SK-N-SH (cell line): ENCODE data around the gene SPATA32. TPM values are rescaled to one million over a fixed set of nuclear protein-coding genes. Genes with fewer than 3 reads are reported as not detected.

ENCODE experiments used
- CTCF ChIA-PET: fragments of 300-600, 350-600 bp; formaldehyde crosslinking; extraction: SDS; loops from one replicate; lab custom pipeline; 2021; lab: Yijun Ruan, JAX
- POLR2A ChIA-PET: fragments of 350-600 bp; sonication (Branson Sonifier 250); formaldehyde crosslinking; extraction: SDS; loops from one replicate; lab custom pipeline; 2020; ENCODE audit warnings: antibody characterized with exemption, inconsistent platforms; lab: Yijun Ruan, JAX
- DNase-seq: peaks from one replicate; pipeline ENCODE4 v3.0.0; 2012
- H2AFZ ChIP-seq: fragments of 200-600 bp; sonication (generic); 2 replicates; pipeline ENCODE4 v1.8.1; 2016; ENCODE audit warnings: antibody characterized with exemption, mild to moderate bottlenecking, low read depth
- H3F3A ChIP-seq: fragments of 200-600 bp; sonication (generic); replicated peaks from 2 replicates; pipeline ENCODE3; 2016; ENCODE audit warnings: antibody characterized with exemption, mild to moderate bottlenecking; ENCODE audit not compliant: insufficient read depth
- H3K27ac ChIP-seq, 2 experiments: fragments of 200-500 bp in 1 of 2; fragments of 200-600 bp in 1 of 2; sonication (Bioruptor generic) in 1 of 2; sonication (generic), shearing (Covaris generic) in 1 of 2; 2 replicates each; pipeline versions ENCODE4 v1.5.1 to v1.6.1; 2014 to 2016; ENCODE audit warnings: low read depth in 2 of 2, inconsistent platforms in 1 of 2, low read length in 1 of 2, mild to moderate bottlenecking in 1 of 2, mixed read lengths in 1 of 2
- H3K27me3 ChIP-seq: fragments of 200-600 bp; sonication (generic), shearing (Covaris generic); 2 replicates; pipeline ENCODE4 v1.6.1; 2016; ENCODE audit warnings: mixed run types; ENCODE audit not compliant: insufficient read depth
- H3K36me3 ChIP-seq, 2 experiments: fragments of 200-500 bp in 1 of 2; fragments of 200-600 bp in 1 of 2; sonication (Bioruptor generic) in 1 of 2; sonication (generic) in 1 of 2; replicated peaks in 1 of 2; 2 replicates each; pipeline versions ENCODE3 to v1.5.1; 2014 to 2016; ENCODE audit warnings: low read length in 1 of 2, mild to moderate bottlenecking in 1 of 2; ENCODE audit not compliant: insufficient read depth in 2 of 2, control insufficient read depth in 1 of 2
- H3K4me1 ChIP-seq, 2 experiments: fragments of 200-500 bp in 1 of 2; fragments of 200-600 bp in 1 of 2; sonication (Bioruptor generic) in 1 of 2; sonication (generic), shearing (Covaris generic) in 1 of 2; 2 replicates each; pipeline versions ENCODE4 v1.5.1 to v1.6.1; 2014 to 2016; ENCODE audit warnings: low read depth in 1 of 2, low read length in 1 of 2, mixed run types in 1 of 2; ENCODE audit not compliant: insufficient read depth in 2 of 2, control insufficient read depth in 1 of 2
- H3K4me2 ChIP-seq: fragments of 200-600 bp; sonication (generic), shearing (Covaris generic); 2 replicates; pipeline ENCODE4 v1.6.1; 2017; ENCODE audit warnings: mixed run types
- H3K4me3 ChIP-seq, 2 experiments: fragments of 200-500 bp in 1 of 2; fragments of 200-600 bp in 1 of 2; sonication (Bioruptor generic) in 1 of 2; sonication (generic), shearing (Covaris generic) in 1 of 2; 2 replicates each; pipeline versions ENCODE4 v1.5.1 to v1.8.1; 2014 to 2016; ENCODE audit warnings: low read depth in 2 of 2, inconsistent platforms in 1 of 2, low read length in 1 of 2, mild to moderate bottlenecking in 1 of 2, mixed read lengths in 1 of 2, moderate library complexity in 1 of 2
- H3K79me2 ChIP-seq: fragments of 200-600 bp; sonication (generic); 2 replicates; pipeline ENCODE4 v1.8.1; 2017; ENCODE audit warnings: mild to moderate bottlenecking; ENCODE audit not compliant: insufficient read depth
- H3K9ac ChIP-seq: fragments of 200-600 bp; sonication (generic); 2 replicates; pipeline ENCODE4 v1.6.1; 2017; ENCODE audit warnings: mixed run types
- H3K9me2 ChIP-seq: fragments of 200-600 bp; sonication (generic); 2 replicates; pipeline ENCODE4 v1.6.1; 2017; ENCODE audit warnings: mixed run types
- H3K9me3 ChIP-seq: fragments of 200-600 bp; sonication (generic); 2 replicates; pipeline ENCODE4 v1.6.1; 2017; ENCODE audit warnings: mixed run types, mild to moderate bottlenecking, moderate library complexity
- H4K20me1 ChIP-seq: fragments of 200-600 bp; sonication (generic); 2 replicates; pipeline ENCODE4 v1.6.1; 2017; ENCODE audit warnings: mild to moderate bottlenecking, mixed run types; ENCODE audit not compliant: insufficient read depth
- CHD2 ChIP-seq: fragments of 150-350 bp; IDR thresholded peaks from 2 replicates; pipeline ENCODE4 v1.6.1; 2018; ENCODE audit warnings: low read length; ENCODE audit not compliant: partially characterized antibody
- ELF1 ChIP-seq: IDR thresholded peaks from 2 replicates; pipeline ENCODE4 v1.4.0; 2012
- EP300 ChIP-seq, 2 experiments: IDR thresholded peaks; 2 replicates each; pipeline versions ENCODE4 v1.4.0 to v1.6.1; 2012; ENCODE audit warnings: borderline replicate concordance in 1 of 2, low read depth in 1 of 2, low read length in 1 of 2
- FOSL2 ChIP-seq: IDR thresholded peaks from 2 replicates; pipeline ENCODE4 v1.4.0; 2012; ENCODE audit warnings: low read depth, mild to moderate bottlenecking, moderate library complexity, borderline replicate concordance
- GABPA ChIP-seq: IDR thresholded peaks from 2 replicates; pipeline ENCODE4 v1.4.0; 2012; ENCODE audit warnings: low read depth, mild to moderate bottlenecking
- JUND ChIP-seq: IDR thresholded peaks from 2 replicates; pipeline ENCODE4 v1.4.0; 2012
- MAX ChIP-seq: IDR thresholded peaks from 2 replicates; pipeline ENCODE4 v1.4.0; 2012; ENCODE audit warnings: low read depth
- MEF2A ChIP-seq: IDR thresholded peaks from 2 replicates; pipeline ENCODE4 v1.4.0; 2012; ENCODE audit warnings: low read depth, borderline replicate concordance
- MXI1 ChIP-seq: IDR thresholded peaks from 2 replicates; pipeline ENCODE4 v1.6.1; 2012; ENCODE audit warnings: mild to moderate bottlenecking, low read depth, low read length, improper control_type of control experiment
- NFIC ChIP-seq: IDR thresholded peaks from 2 replicates; pipeline ENCODE4 v1.4.0; 2012; ENCODE audit warnings: borderline replicate concordance
- POLR2AphosphoS5 ChIP-seq: IDR thresholded peaks from 2 replicates; pipeline ENCODE4 v1.6.1; 2012; ENCODE audit warnings: low read depth, low read length
- RCOR1 ChIP-seq: fragments of 150-350 bp; IDR thresholded peaks from 2 replicates; pipeline ENCODE4 v1.6.1; 2017; ENCODE audit warnings: antibody characterized with exemption, low read length
- REST ChIP-seq: IDR thresholded peaks from 2 replicates; pipeline ENCODE4 v1.6.1; 2012; ENCODE audit warnings: mild to moderate bottlenecking, low read depth, low read length, moderate library complexity
- RFX5 ChIP-seq: IDR thresholded peaks from 2 replicates; pipeline ENCODE4 v1.6.1; 2012; ENCODE audit warnings: mild to moderate bottlenecking, improper control_type of control experiment, low read length
- SMC3 ChIP-seq: IDR thresholded peaks from 2 replicates; pipeline ENCODE4 v1.6.1; 2012; ENCODE audit warnings: low read depth, low read length, improper control_type of control experiment
- TCF12 ChIP-seq: IDR thresholded peaks from 2 replicates; pipeline ENCODE4 v1.4.0; 2012
- USF1 ChIP-seq: IDR thresholded peaks from 2 replicates; pipeline ENCODE4 v1.4.0; 2012; ENCODE audit warnings: low read depth, borderline replicate concordance
- YY1 ChIP-seq: IDR thresholded peaks from 2 replicates; pipeline ENCODE4 v1.4.0; 2012; ENCODE audit warnings: low read depth, mild to moderate bottlenecking
- ZBTB33 ChIP-seq: IDR thresholded peaks from 2 replicates; pipeline ENCODE4 v1.4.0; 2012; ENCODE audit warnings: low read depth, borderline replicate concordance
- WGBS: methylation state at CpG from one replicate; pipeline ENCODE4 v1.1.6; 2017; ENCODE audit warnings: low lambda C conversion rate; 5-methylcytosine and 5-hydroxymethylcytosine counted together
- polyA plus RNA-seq, 3 experiments: library from polyadenylated mRNA; depleted of rRNA; stranded (reverse); fragments of >200 nt; gene quantifications; 2 replicates each; pipeline ENCODE4 v1.2.3, GENCODE V29; 2012

SPATA32 gene
- polyA plus RNA-seq, 1 of the 3 experiments (the other 2 are of a cell fraction), result not detected

GRCh38 chr17:45296003-45296832 lies 34.3 kb upstream of the SPATA32 start:
- peaks cover 63% of the 10 kb centered on the region for H4K20me1 ChIP-seq
- 0 out of 4 replicates have a peak overlapping the region, but pooled peaks of 1 of the 2 experiments have one; percentile 16 for H3K4me3 ChIP-seq
- ChIA-PET CTCF (interaction anchor here (1.0 to 3.5 kb wide), 2 partner anchors 15 to 42 kb away, joined by 3 to 13 read pairs; no protein-coding TSS in a partner anchor), POLR2A (no interaction called here)
- no peaks in the 10 kb centered on the region for H3K9me3 ChIP-seq
- TF ChIP-seq CHD2 (no peak), RFX5 (no peak), TCF12 (peak; percentile 63), MAX (0 out of 2 replicates have a peak, but pooled peaks have one; percentile 35), JUND (peak; percentile 46), EP300 (IDR thresholded peaks at IDR 0.05; ENCODE audit: borderline replicate concordance in 1 of 2, low read depth in 1 of 2, low read length in 1 of 2) (0 out of 4 replicates have a peak, but pooled peaks of 1 of the 2 experiments have one; percentile 14), ELF1 (no peak; the same call in 1 of the 2 replicates), MEF2A (no peak), NFIC (peak; percentile 24; the same call in 1 of the 2 replicates), FOSL2 (peak; percentile 53; the same call in 1 of the 2 replicates)
- H3K79me2 ChIP-seq, result peaks cover 86% of the 10 kb centered on the region
- H3K9me2 ChIP-seq, result no peaks in the 10 kb centered on the region
- H3F3A ChIP-seq, result peaks cover 50% of the 10 kb centered on the region
- H3K27ac ChIP-seq, result peak overlapping the region; percentile 94 to 95
- peaks cover 0 to 27% of the 10 kb centered on the region in 2 experiments for H3K36me3 ChIP-seq
- H3K9ac ChIP-seq, result no peak overlapping the region
- no peaks in the 10 kb centered on the region for H3K27me3 ChIP-seq
- DNase-seq, result no peak
- no peak overlapping the region for H2AFZ ChIP-seq
- WGBS, result 94% methylated on average over 7 of the region's 7 CpGs
- peaks cover 65 to 67% of the 10 kb centered on the region in 2 experiments for H3K4me1 ChIP-seq
- peak overlapping the region; percentile 48 for H3K4me2 ChIP-seq

- H3K9me3 ChIP-seq, result no peaks in the 10 kb centered on the region
- peak overlapping the region; percentile 94 to 95 for H3K27ac ChIP-seq
- peaks cover 70% of the 10 kb centered on the region for H4K20me1 ChIP-seq
- no peak overlapping the region for H2AFZ ChIP-seq
- no peaks in the 10 kb centered on the region for H3K9me2 ChIP-seq
- H3K36me3 ChIP-seq, result peaks cover 9 to 29% of the 10 kb centered on the region in 2 experiments
- no peak overlapping the region for H3K4me3 ChIP-seq
- peaks cover 50% of the 10 kb centered on the region for H3F3A ChIP-seq
- WGBS, result 25% methylated on average over 3 of the region's 3 CpGs
- peaks cover 64 to 78% of the 10 kb centered on the region in 2 experiments for H3K4me1 ChIP-seq
- DNase-seq, result peak; percentile 73
- peak overlapping the region; percentile 55 for H3K4me2 ChIP-seq
- H3K9ac ChIP-seq, result peak overlapping the region; percentile 48; the same call in 1 of the 2 replicates
- no peaks in the 10 kb centered on the region for H3K27me3 ChIP-seq
- ChIA-PET CTCF (interaction anchor here (0.6 to 3.5 kb wide), 10 partner anchors 12 to 263 kb away, joined by 3 to 13 read pairs (median 4); no protein-coding TSS in a partner anchor), POLR2A (interaction anchor here (0.6 to 1.5 kb wide), 3 partner anchors 18 to 53 kb away, joined by 3 to 5 read pairs (median 3); partner anchors contain the start of gene MAP3K14)
- peaks cover 86% of the 10 kb centered on the region for H3K79me2 ChIP-seq
- TF ChIP-seq YY1, result peak; percentile 71; the same call in 1 of the 2 replicates
- peak; percentile 70; the same call in 1 of the 2 replicates for TF ChIP-seq FOSL2
- TF ChIP-seq REST, result peak; percentile 52; the same call in 1 of the 2 replicates
- peak; percentile 45; the same call in 1 of the 2 replicates for TF ChIP-seq USF1
- TF ChIP-seq GABPA, result no peak
- peak; percentile 82 for TF ChIP-seq CHD2
- TF ChIP-seq MXI1, result peak; percentile 77; the same call in 1 of the 2 replicates
- no peak for TF ChIP-seq RFX5
- no peak for TF ChIP-seq SMC3
- TF ChIP-seq POLR2AphosphoS5, result peak; percentile 87
- peak; percentile 66; the same call in 1 of the 2 replicates for TF ChIP-seq ZBTB33
- peak; percentile 90 to 91 for TF ChIP-seq EP300 (IDR thresholded peaks at IDR 0.05; ENCODE audit: borderline replicate concordance in 1 of 2, low read depth in 1 of 2, low read length in 1 of 2)
- peak; percentile 96 for TF ChIP-seq RCOR1
Observed at GRCh38 chr17:45294506-45294905, 32.6 kb upstream of the SPATA32 start.
